HL-60 (cell line): Measurements from ENCODE around the gene SRSF7.

ENCODE experiments used
- GABPA ChIP-seq: IDR thresholded peaks from 2 replicates; pipeline ENCODE4 v1.6.1; 2012; ENCODE audit warnings: low read depth
- POLR2AphosphoS5 ChIP-seq: IDR thresholded peaks from 2 replicates; pipeline ENCODE4 v1.6.1; 2012; ENCODE audit warnings: low read depth
- REST ChIP-seq: IDR thresholded peaks from 2 replicates; pipeline ENCODE4 v1.6.1; 2012; ENCODE audit warnings: low read depth; ENCODE audit not compliant: insufficient replicate concordance
- SPI1 ChIP-seq: IDR thresholded peaks from 2 replicates; pipeline ENCODE4 v1.6.1; 2012; ENCODE audit warnings: low read depth, mild to moderate bottlenecking, borderline replicate concordance
- TF ChIP-seq, protein P1 (sequence below): IDR thresholded peaks from one replicate; pipeline ENCODE4 v1.5.1; 2011; ENCODE audit warnings: low read length, control low read depth, inconsistent platforms; ENCODE audit not compliant: insufficient read depth

- TF ChIP-seq, protein P1, sequence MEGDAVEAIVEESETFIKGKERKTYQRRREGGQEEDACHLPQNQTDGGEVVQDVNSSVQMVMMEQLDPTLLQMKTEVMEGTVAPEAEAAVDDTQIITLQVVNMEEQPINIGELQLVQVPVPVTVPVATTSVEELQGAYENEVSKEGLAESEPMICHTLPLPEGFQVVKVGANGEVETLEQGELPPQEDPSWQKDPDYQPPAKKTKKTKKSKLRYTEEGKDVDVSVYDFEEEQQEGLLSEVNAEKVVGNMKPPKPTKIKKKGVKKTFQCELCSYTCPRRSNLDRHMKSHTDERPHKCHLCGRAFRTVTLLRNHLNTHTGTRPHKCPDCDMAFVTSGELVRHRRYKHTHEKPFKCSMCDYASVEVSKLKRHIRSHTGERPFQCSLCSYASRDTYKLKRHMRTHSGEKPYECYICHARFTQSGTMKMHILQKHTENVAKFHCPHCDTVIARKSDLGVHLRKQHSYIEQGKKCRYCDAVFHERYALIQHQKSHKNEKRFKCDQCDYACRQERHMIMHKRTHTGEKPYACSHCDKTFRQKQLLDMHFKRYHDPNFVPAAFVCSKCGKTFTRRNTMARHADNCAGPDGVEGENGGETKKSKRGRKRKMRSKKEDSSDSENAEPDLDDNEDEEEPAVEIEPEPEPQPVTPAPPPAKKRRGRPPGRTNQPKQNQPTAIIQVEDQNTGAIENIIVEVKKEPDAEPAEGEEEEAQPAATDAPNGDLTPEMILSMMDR, result no peak
- peak; percentile 100 for TF ChIP-seq POLR2AphosphoS5
- TF ChIP-seq REST, result peak; percentile 81
- peak; percentile 56; the same call in 1 of the 2 replicates for TF ChIP-seq GABPA
- TF ChIP-seq SPI1, result peak; percentile 52; the same call in 1 of the 2 replicates
These were observed at the start of gene SRSF7 for GRCh38 chr2:38750891-38751595.
